ENCODE data around the gene TMCC2.
"Not testable (repeated sequence)": the region's sequence is repeated elsewhere in the genome, so short reads cannot be mapped to it uniquely, and the experiment has no call there.

The TMCC2 gene

GRCh38 chr1:205211839-205212536 is 15.8 kb upstream of the TMCC2 start:
- no peak for DNase-seq (ENCODE audit: low read depth in 1 of 2, low spot score in 1 of 2)

GRCh38 chr1:205214756-205215155 is 13.0 kb upstream of the TMCC2 start:
- no peak for DNase-seq (ENCODE audit: low read depth in 1 of 2, low spot score in 1 of 2)

GRCh38 chr1:205216588-205216987 is 11.2 kb upstream of the TMCC2 start:
- DNase-seq (ENCODE audit: low read depth in 1 of 2, low spot score in 1 of 2) = no peak

GRCh38 chr1:205217418-205217817 is 10.3 kb upstream of the TMCC2 start:
- no peak for DNase-seq (ENCODE audit: low read depth in 1 of 2, low spot score in 1 of 2)

- no peak for DNase-seq (ENCODE audit: low read depth in 1 of 2, low spot score in 1 of 2)
Measured at GRCh38 chr1:205220421-205220820, 7.3 kb upstream of the TMCC2 start.

GRCh38 chr1:205224736-205225135 is 3.0 kb upstream of the TMCC2 start:
- no peak for DNase-seq (ENCODE audit: low read depth in 1 of 2, low spot score in 1 of 2)

- no peak for DNase-seq (ENCODE audit: low read depth in 1 of 2, low spot score in 1 of 2)
Measured at GRCh38 chr1:205225901-205226765, 1.6 kb upstream of the TMCC2 start.

- DNase-seq (ENCODE audit: low read depth in 1 of 2, low spot score in 1 of 2) = no peak
Measured at GRCh38 chr1:205226868-205227583, 720 bp upstream of the TMCC2 start.

GRCh38 chr1:205228093-205228521 is 361 bp downstream of the TMCC2 start:
- no peak for DNase-seq (ENCODE audit: low read depth in 1 of 2, low spot score in 1 of 2)

- DNase-seq (ENCODE audit: low read depth in 1 of 2, low spot score in 1 of 2) = peak; percentile 32 to 37
Measured at GRCh38 chr1:205229399-205229871, 1.7 kb downstream of the TMCC2 start.

- no peak for DNase-seq (ENCODE audit: low read depth in 1 of 2, low spot score in 1 of 2)
Measured at GRCh38 chr1:205229916-205230700, 2.4 kb downstream of the TMCC2 start.

GRCh38 chr1:205230982-205231381 is 3.2 kb downstream of the TMCC2 start:
- no peak for DNase-seq (ENCODE audit: low read depth in 1 of 2, low spot score in 1 of 2)

- DNase-seq (ENCODE audit: low read depth in 1 of 2, low spot score in 1 of 2) = no peak
Measured at GRCh38 chr1:205232127-205232820, 4.5 kb downstream of the TMCC2 start.

- DNase-seq (ENCODE audit: low read depth in 1 of 2, low spot score in 1 of 2) = no peak
Measured at GRCh38 chr1:205232945-205233397, 5.2 kb downstream of the TMCC2 start.

- DNase-seq (ENCODE audit: low read depth in 1 of 2, low spot score in 1 of 2) = not testable (repeated sequence)
Measured at GRCh38 chr1:205233986-205234385, 6.2 kb downstream of the TMCC2 start.

- DNase-seq (ENCODE audit: low read depth in 1 of 2, low spot score in 1 of 2) = no peak
Measured at GRCh38 chr1:205235951-205236350, 8.2 kb downstream of the TMCC2 start.

- no peak for DNase-seq (ENCODE audit: low read depth in 1 of 2, low spot score in 1 of 2)
Measured at GRCh38 chr1:205236526-205236925, 8.8 kb downstream of the TMCC2 start.

- no peak for DNase-seq (ENCODE audit: low read depth in 1 of 2, low spot score in 1 of 2)
Measured at GRCh38 chr1:205236951-205237475, 9.3 kb downstream of the TMCC2 start.

GRCh38 chr1:205237526-205238484 is 10.1 kb downstream of the TMCC2 start:
- peak in 1 of 2 donors; percentile 28 for DNase-seq (ENCODE audit: low read depth in 1 of 2, low spot score in 1 of 2)

Data from stimulated activated CD4-positive, alpha-beta T cell treated with anti-CD3 and anti-CD28 coated beads, Interleukin-15, amount 100 ng/mL, for 1 hour (primary cell).